ENCODE results near the gene MYT1. TPM values are rescaled to one million over a fixed set of nuclear protein-coding genes. Genes with fewer than 3 reads are reported as not detected.
A peak's percentile ranks its signal among the peaks of the same experiment; 100 is the strongest.
"Not testable (repeated sequence)": the region's sequence is repeated elsewhere in the genome, so short reads cannot be mapped to it uniquely, and the experiment has no call there.

MYT1 gene
- total RNA-seq, 4 donors from 2014 or later, result not detected

GRCh38 chr20:64119301-64119680, 45.0 kb upstream of the MYT1 start:
- DNase-seq (ENCODE audit: low spot score in 2 of 2), result no peak

GRCh38 chr20:64119681-64120341, 44.4 kb upstream of the MYT1 start:
- H3K36me3 ChIP-seq, result no peaks in the 10 kb centered on the region
- H3K9me3 ChIP-seq, result no peaks in the 10 kb centered on the region
- peaks cover 0 to 9% (median 0%) of the 10 kb centered on the region in 4 donors for H3K4me1 ChIP-seq
- peak overlapping the region in 1 of 4 donors; percentile 16 for H3K4me3 ChIP-seq
- no peak for TF ChIP-seq EP300 (IDR thresholded peaks at IDR 0.05)
- no peak for TF ChIP-seq CTCF (IDR thresholded peaks at IDR 0.05)
- WGBS, 2 donors, result 58 to 75% methylated on average over 11 to 12 of the region's 14 CpGs
- DNase-seq (ENCODE audit: low spot score in 2 of 2), result no peak
- H3K27me3 ChIP-seq, result peaks cover 0 to 26% of the 10 kb centered on the region in 2 donors
- H3K27ac ChIP-seq, result no peak overlapping the region

More at GRCh38 chr20:64119301-64119680, 45.0 kb upstream of the MYT1 start:
- TF ChIP-seq CTCF (IDR thresholded peaks at IDR 0.05), result no peak
- no peak overlapping the region for H3K27ac ChIP-seq
- WGBS, 2 donors, result 73 to 83% methylated on average over 7 to 8 of the region's 8 CpGs
- H3K9me3 ChIP-seq, result no peaks in the 10 kb centered on the region
- peaks cover 0 to 9% (median 0%) of the 10 kb centered on the region in 4 donors for H3K4me1 ChIP-seq
- H3K36me3 ChIP-seq, result no peaks in the 10 kb centered on the region
- H3K4me3 ChIP-seq, result no peak overlapping the region
- H3K27me3 ChIP-seq, result peaks cover 0 to 26% of the 10 kb centered on the region in 2 donors

- no peak overlapping the region for H3K27ac ChIP-seq
- WGBS, 2 donors, result 81 to 85% methylated on average over 12 of the region's 12 CpGs
- no peak overlapping the region for H3K4me3 ChIP-seq
- DNase-seq (ENCODE audit: low spot score in 2 of 2), result no peak
- H3K9me3 ChIP-seq, result no peaks in the 10 kb centered on the region
- H3K36me3 ChIP-seq, result no peaks in the 10 kb centered on the region
- TF ChIP-seq CTCF (IDR thresholded peaks at IDR 0.05) (no peak), EP300 (IDR thresholded peaks at IDR 0.05) (no peak), POLR2A (IDR thresholded peaks at IDR 0.05) (no peak)
- peaks cover 0 to 9% (median 0%) of the 10 kb centered on the region in 4 donors for H3K4me1 ChIP-seq
- H3K27me3 ChIP-seq, result peaks cover 0 to 26% of the 10 kb centered on the region in 2 donors
Observed at GRCh38 chr20:64121586-64121985, 42.7 kb upstream of the MYT1 start.

- H3K27me3 ChIP-seq, result peaks cover 0 to 26% of the 10 kb centered on the region in 2 donors
- not testable (repeated sequence) for DNase-seq (ENCODE audit: low spot score in 2 of 2); H3K27ac ChIP-seq; H3K36me3 ChIP-seq; H3K9me3 ChIP-seq; H3K4me3 ChIP-seq; H3K4me1 ChIP-seq
- 87% methylated on average over 11 of the region's 11 CpGs for WGBS, 2 donors
Observed at GRCh38 chr20:64122927-64123326, 41.3 kb upstream of the MYT1 start.

GRCh38 chr20:64123517-64123916, 40.7 kb upstream of the MYT1 start:
- peaks cover 0 to 26% of the 10 kb centered on the region in 2 donors for H3K27me3 ChIP-seq
- H3K36me3 ChIP-seq; H3K4me3 ChIP-seq; H3K9me3 ChIP-seq; H3K27ac ChIP-seq; H3K4me1 ChIP-seq; DNase-seq (ENCODE audit: low spot score in 2 of 2): not testable (repeated sequence)
- WGBS, 2 donors, result 85 to 89% methylated on average over 11 of the region's 11 CpGs

GRCh38 chr20:64129146-64129782, 35.0 kb upstream of the MYT1 start:
- TF ChIP-seq CTCF (IDR thresholded peaks at IDR 0.05) (no peak), EP300 (IDR thresholded peaks at IDR 0.05) (no peak)
- Histone ChIP-seq H3K36me3 (no peaks in the 10 kb centered on the region), H3K27me3 (peaks cover 0 to 9% of the 10 kb centered on the region in 2 donors), H3K9me3 (peaks cover 0 to 3% (median 0%) of the 10 kb centered on the region in 4 donors), H3K27ac (no peak overlapping the region), H3K4me3 (no peak overlapping the region), H3K4me1 (no peaks in the 10 kb centered on the region)
- DNase-seq (ENCODE audit: low spot score in 2 of 2), result no peak
- 88 to 89% methylated on average over 11 of the region's 11 CpGs for WGBS, 2 donors

Data from tibial nerve (tissue), 4 donors.